ENCODE data around the gene ACTR1B.
"Not testable (repeated sequence)": the region's sequence is repeated elsewhere in the genome, so short reads cannot be mapped to it uniquely, and the experiment has no call there.

Gene ACTR1B

DNA sequence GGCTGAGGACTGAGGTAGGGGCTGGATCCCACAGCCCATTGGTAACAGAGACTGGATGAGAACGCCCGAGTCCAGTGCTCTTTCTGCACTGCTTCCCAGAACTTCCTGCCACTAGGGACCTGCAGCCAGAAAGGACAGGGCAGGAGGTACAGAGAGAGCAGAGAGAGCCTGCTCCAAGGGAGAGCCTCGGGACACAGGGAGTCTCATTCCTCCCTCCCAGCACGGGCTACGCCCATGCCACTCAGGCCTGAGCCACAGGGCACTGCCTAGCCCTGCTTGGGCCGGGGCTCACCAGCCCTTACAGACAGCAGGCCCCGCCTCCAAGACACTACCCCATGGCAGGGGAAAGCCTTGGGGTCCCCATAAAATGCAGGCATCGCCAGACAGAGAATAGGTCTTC, 48.1 kb downstream of the ACTR1B start:
- not testable (repeated sequence) for DNase-seq (ENCODE audit: low spot score)

- DNase-seq (ENCODE audit: low spot score) = not testable (repeated sequence)
Measured at GRCh38 chr2:97611895-97612294, 51.9 kb downstream of the ACTR1B start.

GRCh38 chr2:97608745-97609144, 55.1 kb downstream of the ACTR1B start:
- DNase-seq (ENCODE audit: low spot score) = not testable (repeated sequence)
